EH (cell line): Measurements from ENCODE around the gene SLC50A1.

Source experiments
- DNase-seq: peaks from one replicate; pipeline ENCODE4 v3.0.0-alpha.2; 2015; ENCODE audit warnings: low read depth

SLC50A1 gene

GRCh38 chr1:155184351-155184811 is 48.7 kb downstream of the SLC50A1 start:
- no peak for DNase-seq

GRCh38 chr1:155184835-155185782 is 49.5 kb downstream of the SLC50A1 start:
- DNase-seq: no peak

- DNase-seq: no peak
Observed at GRCh38 chr1:155185783-155186066, 50.1 kb downstream of the SLC50A1 start.

GRCh38 chr1:155186067-155186793 is 50.6 kb downstream of the SLC50A1 start:
- no peak for DNase-seq

- DNase-seq: no peak
Observed at GRCh38 chr1:155186794-155187455, 51.3 kb downstream of the SLC50A1 start.

GRCh38 chr1:155187456-155187891 is 51.8 kb downstream of the SLC50A1 start:
- DNase-seq: no peak

GRCh38 chr1:155188268-155188667 is 52.6 kb downstream of the SLC50A1 start:
- no peak for DNase-seq
